A673 (cell line): ENCODE data around the gene BUB1B.

Experiments used
- EZH2 ChIP-seq: fragments of 200-600 bp; sonication (generic); IDR thresholded peaks from 2 replicates; pipeline ENCODE4 v1.6.1; 2017; ENCODE audit warnings: borderline replicate concordance, low read depth, mild to moderate bottlenecking, mixed read lengths, antibody characterized with exemption, low read length; ENCODE audit not compliant: poor library complexity, severe bottlenecking
- TF ChIP-seq, protein P1 (sequence below): fragments of 300-800, 200-600 bp; sonication (generic); conservative IDR thresholded peaks from 2 replicates; pipeline ENCODE4 v1.5.1; 2017; ENCODE audit warnings: low read depth, mild to moderate bottlenecking, antibody characterized with exemption, low read length, moderate library complexity, mixed read lengths

DNA sequence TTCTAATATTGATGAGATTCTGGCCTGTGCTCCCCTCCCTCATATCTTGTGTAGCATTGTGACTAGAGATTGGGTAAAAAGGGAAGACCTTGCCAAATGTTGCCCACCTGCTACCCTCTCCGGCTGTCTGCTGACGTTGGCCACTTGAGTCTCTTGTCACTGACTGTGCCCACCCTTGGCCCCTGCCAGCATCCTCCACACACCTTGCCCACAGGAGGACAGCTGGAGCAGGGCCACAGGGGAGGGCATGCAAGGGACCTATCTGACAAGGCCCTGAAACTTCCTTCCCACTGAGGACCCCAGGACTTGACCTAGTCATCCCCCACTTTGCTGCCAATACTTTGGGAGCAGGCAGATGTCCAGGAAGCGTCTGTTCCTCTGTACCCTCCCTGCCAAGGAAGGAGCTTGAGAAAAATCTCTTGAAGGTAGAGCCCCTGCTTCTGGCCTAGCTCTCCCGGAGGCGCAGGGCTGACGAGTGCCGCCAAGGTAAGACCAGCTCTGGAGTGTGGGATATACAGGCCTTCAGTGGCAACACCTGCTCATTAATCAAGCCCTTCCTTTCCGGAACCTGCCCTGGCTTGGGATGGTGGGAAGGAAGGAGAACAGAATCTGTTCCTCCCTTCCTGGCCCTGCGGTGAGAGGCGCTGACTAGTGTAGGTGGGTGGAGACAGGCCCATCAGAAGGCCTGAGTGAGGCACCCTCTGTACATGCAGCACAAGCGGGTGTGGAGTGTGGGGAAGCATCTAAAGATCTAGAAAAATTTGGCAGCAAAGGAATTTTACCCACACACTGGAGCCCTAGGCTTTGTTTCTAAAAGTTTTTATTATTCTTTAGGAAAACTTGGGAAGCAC is 73.1 kb downstream of the BUB1B start:
- TF ChIP-seq, protein P1, sequence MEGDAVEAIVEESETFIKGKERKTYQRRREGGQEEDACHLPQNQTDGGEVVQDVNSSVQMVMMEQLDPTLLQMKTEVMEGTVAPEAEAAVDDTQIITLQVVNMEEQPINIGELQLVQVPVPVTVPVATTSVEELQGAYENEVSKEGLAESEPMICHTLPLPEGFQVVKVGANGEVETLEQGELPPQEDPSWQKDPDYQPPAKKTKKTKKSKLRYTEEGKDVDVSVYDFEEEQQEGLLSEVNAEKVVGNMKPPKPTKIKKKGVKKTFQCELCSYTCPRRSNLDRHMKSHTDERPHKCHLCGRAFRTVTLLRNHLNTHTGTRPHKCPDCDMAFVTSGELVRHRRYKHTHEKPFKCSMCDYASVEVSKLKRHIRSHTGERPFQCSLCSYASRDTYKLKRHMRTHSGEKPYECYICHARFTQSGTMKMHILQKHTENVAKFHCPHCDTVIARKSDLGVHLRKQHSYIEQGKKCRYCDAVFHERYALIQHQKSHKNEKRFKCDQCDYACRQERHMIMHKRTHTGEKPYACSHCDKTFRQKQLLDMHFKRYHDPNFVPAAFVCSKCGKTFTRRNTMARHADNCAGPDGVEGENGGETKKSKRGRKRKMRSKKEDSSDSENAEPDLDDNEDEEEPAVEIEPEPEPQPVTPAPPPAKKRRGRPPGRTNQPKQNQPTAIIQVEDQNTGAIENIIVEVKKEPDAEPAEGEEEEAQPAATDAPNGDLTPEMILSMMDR, result no peak
- TF ChIP-seq EZH2, result no peak
